Thyroid gland (tissue), 4 donors: Measurements from ENCODE around the gene CPNE2. TPM values are rescaled to one million over a fixed set of nuclear protein-coding genes. Genes with fewer than 3 reads are reported as not detected.
"Not testable (repeated sequence)": the region's sequence is repeated elsewhere in the genome, so short reads cannot be mapped to it uniquely, and the experiment has no call there.

Source experiments
- DNase-seq, 2 donors: peaks; one replicate each; pipeline ENCODE4 v3.0.0-alpha.2; 2019
- H3K27ac ChIP-seq, 3 donors: fragments of 200-600 bp; sonication (generic); 1 replicate in 2 of 3; 2 replicates in 1 of 3; pipeline ENCODE4 v1.5.1; 2016 to 2019; ENCODE audit warnings: mild to moderate bottlenecking in 1 of 3, moderate library complexity in 1 of 3
- H3K27me3 ChIP-seq: fragments of 200-600 bp; sonication (generic); one replicate; pipeline ENCODE4 v1.5.1; 2019
- H3K36me3 ChIP-seq, 2 donors: fragments of 200-600 bp; sonication (generic); one replicate each; pipeline ENCODE4 v1.5.1; 2016 to 2019
- H3K4me1 ChIP-seq, 2 donors: fragments of 200-600 bp; sonication (generic); one replicate each; pipeline ENCODE4 v1.5.1; 2017 to 2019
- H3K4me3 ChIP-seq, 3 donors: fragments of 200-600 bp; sonication (generic); replicated peaks in 1 of 3; 1 replicate in 2 of 3; 2 replicates in 1 of 3; pipeline ENCODE4 v1.5.1; 2016; ENCODE audit warnings: mild to moderate bottlenecking in 1 of 3
- H3K9me3 ChIP-seq: fragments of 200-600 bp; sonication (generic); one replicate; pipeline ENCODE4 v1.5.1; 2017
- POLR2A ChIP-seq, 2 donors: fragments of 450-650 bp; IDR thresholded peaks; one replicate each; pipeline ENCODE4 v1.6.1; 2017; ENCODE audit warnings: antibody characterized with exemption in 2 of 2, mild to moderate bottlenecking in 2 of 2, moderate library complexity in 1 of 2
- WGBS, 2 donors: methylation state at CpG; one replicate each; pipeline ENCODE4 v1.1.5; 2017; 5-methylcytosine and 5-hydroxymethylcytosine counted together
- intact Hi-C: fragments of 100-400 bp; cut with DNase I; formaldehyde crosslinking; loops from one replicate; pipeline ENCODE4 v1.15.1; 2023
- total RNA-seq, 4 donors: library from RNA; depleted of rRNA; stranded (reverse); fragments of >200 nt; gene quantifications; one replicate each; pipeline ENCODE4 v1.2.3, GENCODE V29; 2016
- TF ChIP-seq, protein P1 (sequence below), 6 experiments: fragments of 200-600 bp in 3 of 6; fragments of 450-650 bp in 3 of 6; sonication (generic) in 3 of 6; IDR thresholded peaks; one replicate each; pipeline ENCODE4 v1.5.1; 2016 to 2019; ENCODE audit warnings: antibody characterized with exemption in 6 of 6, mild to moderate bottlenecking in 2 of 6, inconsistent platforms in 1 of 6, moderate library complexity in 1 of 6

CPNE2 gene
- total RNA-seq, 4 donors from 2014 or later, result 26.6 to 33.3 (median 29.2) TPM

DNA sequence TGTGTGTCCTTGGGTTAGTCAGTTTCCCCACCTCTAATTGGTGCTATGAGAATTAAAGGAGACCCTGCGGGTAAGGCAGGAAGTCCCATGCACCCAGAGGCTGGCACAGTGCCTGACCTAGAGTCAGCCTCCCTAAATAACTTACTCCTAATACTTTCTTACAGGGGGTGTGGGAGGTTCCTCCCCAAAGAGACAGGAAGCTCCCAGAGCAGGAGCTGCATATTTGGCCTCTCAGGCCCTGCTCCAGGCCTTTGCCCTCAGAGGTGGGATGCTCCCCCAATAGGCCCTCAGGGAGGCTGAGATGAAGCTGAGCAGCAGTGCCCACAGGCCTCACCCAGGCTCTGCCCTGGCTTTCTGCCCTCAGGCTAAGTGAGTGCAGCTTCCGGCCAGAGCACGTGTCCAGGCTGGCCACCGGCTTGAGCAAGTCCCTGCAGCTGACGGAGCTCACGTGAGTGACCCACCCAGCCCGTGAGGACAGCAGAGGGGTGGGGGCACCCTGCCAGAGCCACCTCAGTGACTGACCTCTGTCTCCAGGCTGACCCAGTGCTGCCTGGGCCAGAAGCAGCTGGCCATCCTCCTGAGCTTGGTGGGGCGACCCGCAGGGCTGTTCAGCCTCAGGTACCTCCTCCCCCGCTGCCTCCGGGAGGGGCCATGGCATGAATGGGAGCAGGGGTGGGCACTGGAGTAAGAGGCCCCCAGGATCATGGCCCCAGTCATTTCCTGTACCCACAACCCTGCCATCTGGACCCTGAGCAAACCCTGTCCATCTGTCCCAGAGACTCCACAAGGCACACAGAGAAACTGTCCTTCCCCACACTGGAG is 31.1 kb upstream of the CPNE2 start:
- peak; percentile 74 to 75 for DNase-seq
- TF ChIP-seq POLR2A (IDR thresholded peaks at IDR 0.05), result no peak
- TF ChIP-seq, protein P1, sequence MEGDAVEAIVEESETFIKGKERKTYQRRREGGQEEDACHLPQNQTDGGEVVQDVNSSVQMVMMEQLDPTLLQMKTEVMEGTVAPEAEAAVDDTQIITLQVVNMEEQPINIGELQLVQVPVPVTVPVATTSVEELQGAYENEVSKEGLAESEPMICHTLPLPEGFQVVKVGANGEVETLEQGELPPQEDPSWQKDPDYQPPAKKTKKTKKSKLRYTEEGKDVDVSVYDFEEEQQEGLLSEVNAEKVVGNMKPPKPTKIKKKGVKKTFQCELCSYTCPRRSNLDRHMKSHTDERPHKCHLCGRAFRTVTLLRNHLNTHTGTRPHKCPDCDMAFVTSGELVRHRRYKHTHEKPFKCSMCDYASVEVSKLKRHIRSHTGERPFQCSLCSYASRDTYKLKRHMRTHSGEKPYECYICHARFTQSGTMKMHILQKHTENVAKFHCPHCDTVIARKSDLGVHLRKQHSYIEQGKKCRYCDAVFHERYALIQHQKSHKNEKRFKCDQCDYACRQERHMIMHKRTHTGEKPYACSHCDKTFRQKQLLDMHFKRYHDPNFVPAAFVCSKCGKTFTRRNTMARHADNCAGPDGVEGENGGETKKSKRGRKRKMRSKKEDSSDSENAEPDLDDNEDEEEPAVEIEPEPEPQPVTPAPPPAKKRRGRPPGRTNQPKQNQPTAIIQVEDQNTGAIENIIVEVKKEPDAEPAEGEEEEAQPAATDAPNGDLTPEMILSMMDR (IDR thresholded peaks at IDR 0.05), result no peak
- 58 to 83% methylated on average over 4 to 11 of the region's 11 CpGs for WGBS, 2 donors
- peak overlapping the region; percentile 21 to 67 (median 67) for H3K27ac ChIP-seq
- no peaks in the 10 kb centered on the region for H3K9me3 ChIP-seq
- intact Hi-C loops, result no loop called here
- H3K27me3 ChIP-seq, result no peaks in the 10 kb centered on the region
- H3K4me1 ChIP-seq, result peaks cover 0 to 11% of the 10 kb centered on the region in 2 donors
- no peak overlapping the region for H3K4me3 ChIP-seq
- H3K36me3 ChIP-seq, result no peaks in the 10 kb centered on the region

DNA sequence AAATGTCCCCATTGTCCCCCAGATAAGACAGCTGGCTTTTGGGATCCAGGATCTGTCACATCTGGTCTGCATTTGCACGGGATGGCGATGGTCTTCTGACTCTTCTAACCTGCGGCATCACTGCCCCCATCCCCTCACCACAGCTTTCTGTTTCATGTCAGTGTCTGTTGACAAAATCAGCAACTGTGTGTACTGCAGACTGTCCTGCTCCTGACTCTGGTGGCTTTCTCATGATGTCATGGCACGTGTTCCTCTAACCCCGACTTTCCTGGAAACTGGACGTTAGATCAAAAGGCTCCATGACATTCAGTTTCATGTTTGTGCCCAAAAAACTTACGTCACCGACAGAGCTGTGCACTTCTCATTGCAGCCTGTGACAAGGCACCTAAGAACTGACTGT is 30.1 kb upstream of the CPNE2 start:
- TF ChIP-seq, protein P1 (IDR thresholded peaks at IDR 0.05), result no peak
- no peak for TF ChIP-seq POLR2A (IDR thresholded peaks at IDR 0.05)
- peak overlapping the region in 1 of 3 donors; percentile 67 for H3K27ac ChIP-seq
- no peak overlapping the region for H3K4me3 ChIP-seq
- H3K9me3 ChIP-seq, result no peaks in the 10 kb centered on the region
- no peak for DNase-seq
- no peaks in the 10 kb centered on the region for H3K27me3 ChIP-seq
- no peaks in the 10 kb centered on the region for H3K36me3 ChIP-seq
- intact Hi-C loops, result no loop called here
- H3K4me1 ChIP-seq, result peaks cover 0 to 11% of the 10 kb centered on the region in 2 donors
- WGBS, 2 donors, result 74 to 75% methylated on average over 8 of the region's 8 CpGs

DNA sequence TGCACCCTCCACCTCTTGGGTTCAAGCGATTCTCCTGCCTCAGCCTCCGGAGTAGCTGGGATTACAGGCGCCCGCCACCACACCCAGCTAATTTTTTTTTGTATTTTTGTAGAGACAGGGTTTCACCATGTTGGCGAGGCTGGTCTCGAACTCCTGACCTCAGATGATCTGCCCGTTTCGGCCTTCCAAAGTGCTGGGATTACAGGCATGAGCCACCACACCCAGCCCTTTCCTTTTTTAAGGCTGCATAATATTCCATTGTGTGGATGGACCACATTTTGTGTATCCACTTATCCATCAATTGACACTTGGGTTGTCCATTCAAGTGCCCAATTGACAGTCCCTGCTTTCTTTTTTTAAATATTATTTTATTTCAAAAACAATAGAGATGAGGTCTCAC is 29.2 kb upstream of the CPNE2 start:
- intact Hi-C loops, H3K27me3 ChIP-seq, H3K36me3 ChIP-seq, H3K27ac ChIP-seq, DNase-seq, H3K4me3 ChIP-seq, H3K9me3 ChIP-seq: not testable (repeated sequence)
- peaks cover 0 to 11% of the 10 kb centered on the region in 2 donors for H3K4me1 ChIP-seq
- WGBS, 2 donors, result 84 to 91% methylated on average over 8 of the region's 8 CpGs

DNA sequence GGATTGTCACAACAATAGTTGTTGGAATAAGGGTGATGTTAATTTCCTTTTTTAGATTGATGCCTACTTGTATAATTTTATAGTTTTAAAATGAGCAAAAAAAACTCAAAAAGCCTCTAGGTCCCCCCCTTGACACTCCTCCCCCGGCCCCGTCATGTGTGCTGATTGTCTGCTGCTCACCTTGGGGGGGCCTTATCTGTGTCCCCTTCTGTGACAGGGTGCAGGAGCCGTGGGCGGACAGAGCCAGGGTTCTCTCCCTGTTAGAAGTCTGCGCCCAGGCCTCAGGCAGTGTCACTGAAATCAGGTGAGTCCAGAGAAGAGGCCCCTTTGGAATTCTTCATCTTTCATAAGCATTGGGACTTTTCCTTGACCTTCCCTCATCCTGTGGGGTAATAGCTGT is 27.4 kb upstream of the CPNE2 start:
- no peak for DNase-seq
- Histone ChIP-seq H3K4me3 (no peak overlapping the region), H3K27ac (no peak overlapping the region), H3K36me3 (no peaks in the 10 kb centered on the region), H3K4me1 (peaks cover 0 to 11% of the 10 kb centered on the region in 2 donors), H3K27me3 (no peaks in the 10 kb centered on the region), H3K9me3 (no peaks in the 10 kb centered on the region)
- 92 to 93% methylated on average over 5 of the region's 5 CpGs for WGBS, 2 donors
- no peak for TF ChIP-seq POLR2A (IDR thresholded peaks at IDR 0.05)
- TF ChIP-seq, protein P1 (IDR thresholded peaks at IDR 0.05), result no peak
- intact Hi-C loops, result no loop called here

DNA sequence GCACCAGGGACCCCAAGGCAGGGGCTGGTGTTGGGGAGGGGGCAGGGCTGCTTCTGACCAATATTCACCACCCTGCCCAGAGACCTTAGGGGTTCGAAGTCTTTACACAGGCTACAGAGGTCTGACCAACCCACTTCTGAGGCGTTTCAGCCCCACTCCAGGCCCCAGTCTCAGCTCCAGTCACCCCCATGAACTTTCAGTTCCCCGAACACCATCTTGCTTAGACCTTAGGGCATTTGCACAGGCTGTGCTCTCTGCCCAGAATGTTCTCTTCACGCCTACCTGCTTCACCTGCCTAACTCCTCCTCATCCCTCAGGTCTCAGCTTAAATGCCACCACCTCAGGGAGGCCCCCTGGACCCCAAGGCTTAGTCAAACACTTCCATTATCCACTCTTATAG is 25.8 kb upstream of the CPNE2 start:
- Histone ChIP-seq H3K4me1 (peaks cover 0 to under 1% of the 10 kb centered on the region in 2 donors), H3K27ac (no peak overlapping the region), H3K27me3 (no peaks in the 10 kb centered on the region), H3K9me3 (no peaks in the 10 kb centered on the region), H3K36me3 (no peaks in the 10 kb centered on the region), H3K4me3 (no peak overlapping the region)
- WGBS, 2 donors, result 88 to 94% methylated on average over 4 of the region's 4 CpGs
- intact Hi-C loops, result no loop called here
- TF ChIP-seq POLR2A (IDR thresholded peaks at IDR 0.05), result no peak
- TF ChIP-seq, protein P1 (IDR thresholded peaks at IDR 0.05), result no peak
- DNase-seq, result no peak
